BE2C (cell line): Measurements from ENCODE around the gene SERPING1.

Experiments used
- DNase-seq: peaks from one replicate; pipeline ENCODE4 v3.0.0-alpha.2; 2020
- H3K27me3 ChIP-seq: fragments of 250-450 bp; sonication (Bioruptor Pico); 2 replicates; pipeline ENCODE4 v1.5.1; 2020; ENCODE audit warnings: mild to moderate bottlenecking
- H3K36me3 ChIP-seq: fragments of 250-450 bp; sonication (Bioruptor Pico); 2 replicates; pipeline ENCODE4 v1.5.1; 2020; ENCODE audit warnings: mild to moderate bottlenecking
- H3K4me1 ChIP-seq: fragments of 250-450 bp; sonication (Bioruptor Pico); 2 replicates; pipeline ENCODE4 v1.5.1; 2020
- H3K4me3 ChIP-seq: 2 replicates; pipeline ENCODE4 v1.5.1; 2011; ENCODE audit warnings: low read depth, low read length
- H3K9me3 ChIP-seq: fragments of 250-450 bp; sonication (Bioruptor Pico); 2 replicates; pipeline ENCODE4 v1.5.1; 2020
- CTCF ChIP-seq: IDR thresholded peaks from 2 replicates; pipeline ENCODE4 v1.5.1; 2012; ENCODE audit warnings: mild to moderate bottlenecking, low read depth, low read length

Gene SERPING1

GRCh38 chr11:57556041-57556440, 41.4 kb upstream of the SERPING1 start:
- Histone ChIP-seq H3K9me3 (no peaks in the 10 kb centered on the region), H3K4me1 (no peaks in the 10 kb centered on the region), H3K36me3 (no peaks in the 10 kb centered on the region), H3K4me3 (no peak overlapping the region), H3K27me3 (no peaks in the 10 kb centered on the region)
- no peak for TF ChIP-seq CTCF
- no peak for DNase-seq

GRCh38 chr11:57560146-57560545, 37.3 kb upstream of the SERPING1 start:
- Histone ChIP-seq H3K4me3 (no peak overlapping the region), H3K4me1 (no peaks in the 10 kb centered on the region), H3K36me3 (no peaks in the 10 kb centered on the region), H3K9me3 (no peaks in the 10 kb centered on the region), H3K27me3 (no peaks in the 10 kb centered on the region)
- no peak for DNase-seq
- TF ChIP-seq CTCF, result no peak

GRCh38 chr11:57562596-57562995, 34.9 kb upstream of the SERPING1 start:
- no peaks in the 10 kb centered on the region for H3K27me3 ChIP-seq
- H3K4me1 ChIP-seq, result no peaks in the 10 kb centered on the region
- H3K4me3 ChIP-seq, result no peak overlapping the region
- no peaks in the 10 kb centered on the region for H3K9me3 ChIP-seq
- TF ChIP-seq CTCF, result no peak
- no peak for DNase-seq
- H3K36me3 ChIP-seq, result no peaks in the 10 kb centered on the region

- H3K27me3 ChIP-seq, result no peaks in the 10 kb centered on the region; the same call in 1 of the 2 replicates
- no peak for TF ChIP-seq CTCF
- H3K9me3 ChIP-seq, result no peaks in the 10 kb centered on the region
- no peaks in the 10 kb centered on the region for H3K36me3 ChIP-seq
- H3K4me1 ChIP-seq, result no peaks in the 10 kb centered on the region
- no peak for DNase-seq
- no peak overlapping the region for H3K4me3 ChIP-seq
Measured at GRCh38 chr11:57566005-57566904, 31.2 kb upstream of the SERPING1 start.

GRCh38 chr11:57566905-57567514, 30.5 kb upstream of the SERPING1 start:
- Histone ChIP-seq H3K4me3 (no peak overlapping the region), H3K36me3 (no peaks in the 10 kb centered on the region), H3K9me3 (no peaks in the 10 kb centered on the region), H3K4me1 (no peaks in the 10 kb centered on the region), H3K27me3 (no peaks in the 10 kb centered on the region; the same call in 1 of the 2 replicates)
- no peak for DNase-seq
- TF ChIP-seq CTCF, result no peak
